Esophagus muscularis mucosa (tissue), 3 donors: Measurements from ENCODE around the gene CSMD2.

Source experiments
- POLR2A ChIP-seq: fragments of 450-650 bp; IDR thresholded peaks from one replicate; pipeline ENCODE4 v1.6.1; 2017; ENCODE audit warnings: antibody characterized with exemption, moderate library complexity, mild to moderate bottlenecking, low read depth
- POLR2AphosphoS5 ChIP-seq, 2 donors: sonication (generic); formaldehyde crosslinking; IDR thresholded peaks; one replicate each; pipeline ENCODE4 v1.6.1; 2017; ENCODE audit warnings: antibody characterized with exemption in 2 of 2
- TF ChIP-seq, protein P1 (sequence below), 3 experiments: fragments of 200-600 bp in 2 of 3; fragments of 450-650 bp in 1 of 3; sonication (generic) in 2 of 3; IDR thresholded peaks; one replicate each; pipeline ENCODE4 v1.5.1; 2017 to 2019; ENCODE audit warnings: antibody characterized with exemption in 3 of 3, mild to moderate bottlenecking in 2 of 3, moderate library complexity in 1 of 3

DNA sequence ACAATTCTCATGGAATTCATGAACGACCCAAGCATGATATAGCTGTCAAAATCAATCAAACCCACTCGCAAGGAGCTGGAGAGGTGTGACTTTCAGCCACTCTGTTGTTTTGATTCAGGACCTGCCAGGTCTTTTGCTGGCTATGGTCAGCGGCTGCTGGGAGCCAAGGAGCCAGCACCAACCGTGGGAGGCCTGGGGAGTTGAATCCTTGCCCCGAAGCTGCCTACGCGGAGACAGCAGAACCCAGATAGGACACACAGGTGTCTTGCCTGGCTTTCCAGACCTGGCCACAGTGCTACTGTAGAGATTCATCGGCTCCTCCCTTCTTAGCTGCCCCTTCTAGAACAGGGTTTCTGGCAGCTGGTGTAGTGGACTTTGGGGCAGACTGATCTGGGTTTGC lies 649.9 kb downstream of the CSMD2 start:
- TF ChIP-seq POLR2AphosphoS5 (IDR thresholded peaks at IDR 0.05) (no peak), POLR2A (no peak)
- TF ChIP-seq, protein P1, sequence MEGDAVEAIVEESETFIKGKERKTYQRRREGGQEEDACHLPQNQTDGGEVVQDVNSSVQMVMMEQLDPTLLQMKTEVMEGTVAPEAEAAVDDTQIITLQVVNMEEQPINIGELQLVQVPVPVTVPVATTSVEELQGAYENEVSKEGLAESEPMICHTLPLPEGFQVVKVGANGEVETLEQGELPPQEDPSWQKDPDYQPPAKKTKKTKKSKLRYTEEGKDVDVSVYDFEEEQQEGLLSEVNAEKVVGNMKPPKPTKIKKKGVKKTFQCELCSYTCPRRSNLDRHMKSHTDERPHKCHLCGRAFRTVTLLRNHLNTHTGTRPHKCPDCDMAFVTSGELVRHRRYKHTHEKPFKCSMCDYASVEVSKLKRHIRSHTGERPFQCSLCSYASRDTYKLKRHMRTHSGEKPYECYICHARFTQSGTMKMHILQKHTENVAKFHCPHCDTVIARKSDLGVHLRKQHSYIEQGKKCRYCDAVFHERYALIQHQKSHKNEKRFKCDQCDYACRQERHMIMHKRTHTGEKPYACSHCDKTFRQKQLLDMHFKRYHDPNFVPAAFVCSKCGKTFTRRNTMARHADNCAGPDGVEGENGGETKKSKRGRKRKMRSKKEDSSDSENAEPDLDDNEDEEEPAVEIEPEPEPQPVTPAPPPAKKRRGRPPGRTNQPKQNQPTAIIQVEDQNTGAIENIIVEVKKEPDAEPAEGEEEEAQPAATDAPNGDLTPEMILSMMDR (IDR thresholded peaks at IDR 0.05), result no peak
